K562 (cell line): ENCODE measurements around the gene OR13C4. TPM values are rescaled to one million over a fixed set of nuclear protein-coding genes. Genes with fewer than 3 reads are reported as not detected.

Source experiments
- ATAC-seq: fragments of 200-7000 bp; cut with Tn5 transposase; 3 replicates; pipeline ENCODE4 v1.9.1; 2020; ENCODE audit warnings: moderate library complexity
- BruUV-seq: library from RNA; stranded (reverse); fragments of 400-500 nt; replicated peaks from 2 replicates; lab custom pipeline; 2021; lab: Mats Ljungman, UMichigan
- CTCF ChIA-PET: fragments of 300-600 bp; formaldehyde crosslinking; extraction: SDS; loops from one replicate; lab custom pipeline; 2021; ENCODE audit warnings: low intra/inter-chr PET ratio; lab: Yijun Ruan, JAX
- POLR2A ChIA-PET: fragments of 300-600, 350-650 bp; sonication (Branson Sonifier 250); formaldehyde crosslinking; extraction: SDS; loops from one replicate; lab custom pipeline; 2021; ENCODE audit warnings: antibody characterized with exemption, inconsistent platforms; lab: Yijun Ruan, JAX
- DNase-seq, 4 experiments: peaks; one replicate each; pipeline versions ENCODE4 v3.0.0 to v3.0.0-alpha.2; 2011 to 2018; ENCODE audit warnings: low spot score in 3 of 4, mixed read lengths in 3 of 4; ENCODE audit errors: extremely low read depth in 1 of 4
- FAIRE-seq: peaks from 2 replicates; lab custom pipeline; 2011; peaks lifted over from hg19 to GRCh38; lab: Jason Lieb, UNC
- H2AFZ ChIP-seq: 2 replicates; pipeline ENCODE4 v1.6.0; 2011; ENCODE audit warnings: low read depth, low read length, control low read depth, inconsistent platforms
- H3K27ac ChIP-seq: fragments of 200-600 bp; 3 replicates; pipeline ENCODE4 v1.8.0; 2011; ENCODE audit warnings: low read depth, mild to moderate bottlenecking, control low read depth, inconsistent platforms, low read length, moderate library complexity, mixed read lengths; ENCODE audit errors: extremely low read depth
- H3K27me3 ChIP-seq, 2 experiments: fragments of 300-600 bp in 1 of 2; 2 replicates in 1 of 2; 3 replicates in 1 of 2; pipeline versions ENCODE4 v1.6.0 to v1.8.0; 2011; ENCODE audit warnings: inconsistent platforms in 2 of 2, low read length in 2 of 2, mild to moderate bottlenecking in 1 of 2, mixed read lengths in 1 of 2, moderate library complexity in 1 of 2; ENCODE audit not compliant: control insufficient read depth in 2 of 2, insufficient read depth in 2 of 2
- H3K36me3 ChIP-seq: fragments of 300-600 bp; 3 replicates; pipeline ENCODE4 v1.8.0; 2011; ENCODE audit warnings: mild to moderate bottlenecking, low read length, inconsistent platforms; ENCODE audit not compliant: control insufficient read depth, insufficient read depth
- H3K4me1 ChIP-seq, 2 experiments: fragments of 200-600 bp in 1 of 2; replicated peaks in 1 of 2; 2 replicates in 1 of 2; 3 replicates in 1 of 2; pipeline versions ENCODE4 v1.5.1 to v1.8.0; 2011; ENCODE audit warnings: inconsistent platforms in 2 of 2, low read length in 2 of 2, mild to moderate bottlenecking in 1 of 2, mixed read lengths in 1 of 2, moderate library complexity in 1 of 2; ENCODE audit not compliant: control insufficient read depth in 2 of 2, insufficient read depth in 2 of 2
- H3K4me2 ChIP-seq: 2 replicates; pipeline ENCODE4 v1.6.1; 2011; ENCODE audit warnings: low read length, control low read depth, inconsistent platforms, mixed read lengths; ENCODE audit not compliant: insufficient read depth
- H3K4me3 ChIP-seq: fragments of 200-600 bp; sonication (generic), shearing (Covaris generic); 2 replicates; pipeline ENCODE4 v1.5.1; 2016; ENCODE audit warnings: control low read depth, inconsistent platforms
- H3K79me2 ChIP-seq: fragments of 200-600 bp; 3 replicates; pipeline ENCODE4 v1.8.0; 2011; ENCODE audit warnings: low read length, inconsistent platforms; ENCODE audit not compliant: control insufficient read depth, insufficient read depth
- H3K9ac ChIP-seq, 2 experiments: 2 replicates each; pipeline versions ENCODE4 v1.6.0 to v1.6.1; 2011; ENCODE audit warnings: low read depth in 2 of 2, low read length in 2 of 2, control low read depth in 1 of 2, inconsistent platforms in 1 of 2, mild to moderate bottlenecking in 1 of 2, mixed read lengths in 1 of 2; ENCODE audit not compliant: insufficient read depth in 1 of 2
- H3K9me1 ChIP-seq: one replicate; pipeline ENCODE4 v1.6.0; 2011; ENCODE audit warnings: inconsistent platforms, mild to moderate bottlenecking, low read length, moderate library complexity; ENCODE audit not compliant: control insufficient read depth, insufficient read depth
- H3K9me3 ChIP-seq: replicated peaks from 2 replicates; pipeline ENCODE4 v1.5.1; 2011; ENCODE audit warnings: low read depth, low read length, inconsistent platforms; ENCODE audit not compliant: control insufficient read depth, insufficient read depth
- H4K20me1 ChIP-seq: replicated peaks from 2 replicates; pipeline ENCODE4 v1.6.1; 2011; ENCODE audit warnings: low read length, inconsistent platforms, mixed read lengths; ENCODE audit not compliant: control insufficient read depth, insufficient read depth
- EZH2 ChIP-seq: IDR thresholded peaks from 2 replicates; pipeline ENCODE4 v1.6.1; 2012; ENCODE audit warnings: low read depth, mild to moderate bottlenecking, inconsistent platforms, low read length, borderline replicate concordance
- SRSF1 ChIP-seq: fragments of 200-400 bp; formaldehyde crosslinking; IDR thresholded peaks from 2 replicates; pipeline ENCODE4 v1.6.1; 2017; ENCODE audit warnings: mild to moderate bottlenecking, low read depth, low read length, moderate library complexity
- WHSC1 ChIP-seq: IDR thresholded peaks from one replicate; pipeline ENCODE4 v1.6.1; 2012; ENCODE audit warnings: low read length, control low read depth, inconsistent platforms
- ZFP36 ChIP-seq: fragments of 150-350 bp; IDR thresholded peaks from 2 replicates; pipeline ENCODE4 v1.6.1; 2018; ENCODE audit warnings: low read length, low read depth; ENCODE audit not compliant: partially characterized antibody
- ZNF586 ChIP-seq: fragments of 450-650 bp; formaldehyde crosslinking; conservative IDR thresholded peaks from 2 replicates; pipeline ENCODE4 v1.4.0; 2020; ENCODE audit warnings: mild to moderate bottlenecking, moderate library complexity
- WGBS: fragments of 100-300 bp; shearing (Covaris generic); methylation state at CpG from one replicate; pipeline ENCODE4 v1.1.6; 2016; ENCODE audit warnings: low coverage, mixed read lengths; ENCODE audit not compliant: insufficient coverage; ENCODE audit errors: missing lambda C conversion rate; 5-methylcytosine and 5-hydroxymethylcytosine counted together
- in situ Hi-C: fragments of 300-500 bp; cut with MboI; formaldehyde crosslinking; loops from 4 replicates; pipeline ENCODE4 v1.15.0; 2018; ENCODE audit warnings: inconsistent platforms, mixed read lengths
- intact Hi-C: fragments of 100-400 bp; cut with micrococcal nuclease; formaldehyde crosslinking; loops from 2 replicates; pipeline ENCODE4 v1.14.2; 2022
- polyA plus RNA-seq, 8 experiments: library from polyadenylated mRNA; depleted of rRNA in 4 of 8; stranded (reverse) in 5 of 8; unstranded in 3 of 8; fragments of >200 nt; fragmentation: Nextera tagmentation in 2 of 8; fragmentation: Illumina TruSeq in 1 of 8; extraction: Ambion mirVana in 2 of 8; extraction: Trizol in 1 of 8; gene quantifications; 2 replicates each; pipeline versions ENCODE4 v1.2.1 to v1.2.3, GENCODE V29; 2011 to 2014; ENCODE audit warnings: inconsistent platforms in 1 of 8, missing spikeins in 1 of 8
- total RNA-seq, 7 experiments: library from RNA; depleted of rRNA in 6 of 7; stranded (reverse); fragments of >200 nt in 6 of 7; fragmentation: Illumina TruSeq in 2 of 7; extraction: Trizol in 2 of 7; gene quantifications; 2 replicates each; pipeline versions ENCODE4 v1.2.1 to v1.2.3, GENCODE V29; 2011 to 2021; ENCODE audit warnings: low replicate concordance in 1 of 7
- TF ChIP-seq, protein P1 (sequence below), 3 experiments: fragments of 200-800 bp in 1 of 3; fragments of 250-450 bp in 1 of 3; fragments of 450-650 bp in 1 of 3; sonication (Bioruptor Pico) in 1 of 3; sonication (Bioruptor generic) in 1 of 3; formaldehyde crosslinking in 1 of 3; IDR thresholded peaks; 2 replicates each; pipeline versions ENCODE4 v1.6.1 to v1.8.0; 2016 to 2022; ENCODE audit warnings: mild to moderate bottlenecking in 2 of 3, missing genetic modification characterization in 2 of 3, missing compliant biosample characterization in 1 of 3, moderate library complexity in 1 of 3
- TF ChIP-seq, protein P2 (sequence below): conservative IDR thresholded peaks from 2 replicates; pipeline ENCODE4 v1.6.1; 2011; ENCODE audit warnings: low read depth, mild to moderate bottlenecking, low read length; ENCODE audit not compliant: control insufficient read depth

OR13C4 gene
- total and polyA plus RNA-seq, 9 of the 15 experiments (the other 6 are each of a cell fraction or from before 2014, with no cell fraction given), result not detected

DNA sequence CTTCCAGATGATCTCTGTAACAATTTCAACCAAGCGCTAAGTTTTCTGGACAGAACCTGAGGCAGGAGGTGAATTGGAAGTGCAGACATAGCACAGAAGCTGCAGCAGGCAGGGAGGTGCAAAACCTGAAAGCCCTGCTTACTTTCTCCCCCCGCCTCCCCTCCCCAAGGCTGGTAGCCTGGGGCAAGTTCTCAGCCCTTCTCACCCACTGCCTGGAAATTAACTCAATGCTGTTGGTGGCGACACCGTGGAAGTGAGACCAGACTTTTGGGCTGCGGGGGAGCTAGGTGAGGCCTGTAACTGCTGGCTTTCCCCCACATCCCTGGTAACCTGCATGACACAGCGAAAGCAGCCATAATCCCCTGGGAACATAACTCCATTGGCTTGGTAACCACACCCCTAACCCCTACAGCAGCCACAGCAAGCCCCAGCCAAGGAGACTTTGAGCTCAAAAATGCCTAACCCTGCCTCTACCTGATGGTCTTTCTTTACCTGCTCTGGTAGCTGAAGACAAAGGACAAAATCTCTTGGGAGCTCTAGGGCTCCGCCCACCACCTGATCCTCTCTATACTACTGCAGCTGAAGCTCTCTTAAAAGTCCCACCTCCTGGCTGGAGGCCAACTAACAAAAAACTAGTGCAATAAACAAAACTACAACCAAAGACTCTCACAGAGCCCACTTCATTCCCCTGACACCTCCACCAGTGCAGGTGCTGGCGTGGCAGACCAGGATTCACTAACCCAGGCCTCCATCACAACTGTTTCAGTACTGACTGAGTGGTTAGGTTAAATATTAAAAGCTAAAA lies 30.0 kb upstream of the OR13C4 start:
- Histone ChIP-seq H3K9me3 (no peaks in the 10 kb centered on the region; the same call in 1 of the 2 replicates), H3K79me2 (no peaks in the 10 kb centered on the region), H3K4me3 (no peak overlapping the region), H3K36me3 (no peaks in the 10 kb centered on the region), H3K4me2 (no peak overlapping the region), H3K4me1 (no peaks in the 10 kb centered on the region), H3K9ac (no peak overlapping the region), H3K9me1 (no peaks in the 10 kb centered on the region), H2AFZ (no peak overlapping the region), H3K27me3 (no peaks in the 10 kb centered on the region), H4K20me1 (no peaks in the 10 kb centered on the region), H3K27ac (no peak overlapping the region)
- 2% methylated on average over 8 of the region's 8 CpGs for WGBS
- ChIA-PET POLR2A (no interaction called here), CTCF (no interaction called here)
- peak; percentile 33 for TF ChIP-seq ZFP36
- no peak for TF ChIP-seq EZH2
- TF ChIP-seq, protein P1, sequence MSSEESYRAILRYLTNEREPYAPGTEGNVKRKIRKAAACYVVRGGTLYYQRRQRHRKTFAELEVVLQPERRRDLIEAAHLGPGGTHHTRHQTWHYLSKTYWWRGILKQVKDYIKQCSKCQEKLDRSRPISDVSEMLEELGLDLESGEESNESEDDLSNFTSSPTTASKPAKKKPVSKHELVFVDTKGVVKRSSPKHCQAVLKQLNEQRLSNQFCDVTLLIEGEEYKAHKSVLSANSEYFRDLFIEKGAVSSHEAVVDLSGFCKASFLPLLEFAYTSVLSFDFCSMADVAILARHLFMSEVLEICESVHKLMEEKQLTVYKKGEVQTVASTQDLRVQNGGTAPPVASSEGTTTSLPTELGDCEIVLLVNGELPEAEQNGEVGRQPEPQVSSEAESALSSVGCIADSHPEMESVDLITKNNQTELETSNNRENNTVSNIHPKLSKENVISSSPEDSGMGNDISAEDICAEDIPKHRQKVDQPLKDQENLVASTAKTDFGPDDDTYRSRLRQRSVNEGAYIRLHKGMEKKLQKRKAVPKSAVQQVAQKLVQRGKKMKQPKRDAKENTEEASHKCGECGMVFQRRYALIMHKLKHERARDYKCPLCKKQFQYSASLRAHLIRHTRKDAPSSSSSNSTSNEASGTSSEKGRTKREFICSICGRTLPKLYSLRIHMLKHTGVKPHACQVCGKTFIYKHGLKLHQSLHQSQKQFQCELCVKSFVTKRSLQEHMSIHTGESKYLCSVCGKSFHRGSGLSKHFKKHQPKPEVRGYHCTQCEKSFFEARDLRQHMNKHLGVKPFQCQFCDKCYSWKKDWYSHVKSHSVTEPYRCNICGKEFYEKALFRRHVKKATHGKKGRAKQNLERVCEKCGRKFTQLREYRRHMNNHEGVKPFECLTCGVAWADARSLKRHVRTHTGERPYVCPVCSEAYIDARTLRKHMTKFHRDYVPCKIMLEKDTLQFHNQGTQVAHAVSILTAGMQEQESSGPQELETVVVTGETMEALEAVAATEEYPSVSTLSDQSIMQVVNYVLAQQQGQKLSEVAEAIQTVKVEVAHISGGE (CRISPR knock-in tag; IDR thresholded peaks at IDR 0.05), result no peak
- no peak for TF ChIP-seq ZNF586
- no peak for TF ChIP-seq SRSF1
- TF ChIP-seq, protein P2, sequence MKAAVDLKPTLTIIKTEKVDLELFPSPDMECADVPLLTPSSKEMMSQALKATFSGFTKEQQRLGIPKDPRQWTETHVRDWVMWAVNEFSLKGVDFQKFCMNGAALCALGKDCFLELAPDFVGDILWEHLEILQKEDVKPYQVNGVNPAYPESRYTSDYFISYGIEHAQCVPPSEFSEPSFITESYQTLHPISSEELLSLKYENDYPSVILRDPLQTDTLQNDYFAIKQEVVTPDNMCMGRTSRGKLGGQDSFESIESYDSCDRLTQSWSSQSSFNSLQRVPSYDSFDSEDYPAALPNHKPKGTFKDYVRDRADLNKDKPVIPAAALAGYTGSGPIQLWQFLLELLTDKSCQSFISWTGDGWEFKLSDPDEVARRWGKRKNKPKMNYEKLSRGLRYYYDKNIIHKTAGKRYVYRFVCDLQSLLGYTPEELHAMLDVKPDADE, result no peak
- TF ChIP-seq WHSC1, result no peak
- in situ Hi-C loops (no loop called here), intact Hi-C loops (no loop called here)
- ATAC-seq (no peak), DNase-seq (no peak), FAIRE-seq (no peak)
- no TSS peak for BruUV-seq
